Heart left ventricle (tissue), 13 donors: Measurements from ENCODE around the gene SUB1.

Experiments
- POLR2A ChIP-seq, 2 donors: fragments of 450-650 bp; IDR thresholded peaks; one replicate each; pipeline ENCODE4 v1.6.1; 2017; ENCODE audit warnings: antibody characterized with exemption in 2 of 2, mild to moderate bottlenecking in 2 of 2, moderate library complexity in 2 of 2
- TF ChIP-seq, protein P1 (sequence below), 12 donors: fragments of 200-600 bp; sonication (generic) in 4 of 12; IDR thresholded peaks; one replicate each; pipeline versions ENCODE4 v1.5.0 to v1.8.0; 2018 to 2022; ENCODE audit warnings: antibody characterized with exemption in 12 of 12, mild to moderate bottlenecking in 5 of 12
- donor health status: ischemic (EF 13 %, LVEDD 7.1; RV severe dilation, severe dysfunction).
- donor health status: DM: no; HTN: yes; CAD: no.
- donor health status: DM: no; HTN: no; CAD: no.
- donor health status: ischemic (EF 25% LVEDD 6.9; RV normal size, moderate dysfunction).
- donor health status: ischemic (EF 25% LVEDD 5.7; RV mildly dilated, moderate dysfunction).
- donor health status: ischemic (EF 35%, LVEDD 5.7; RV mildly dilated, moderate dysfunction).
- donor health status: nonischemic (EF 11% LVEDD 7.7; RV severe dilation, severe dysfunction).
- donor health status: DM: yes; HTN: yes; CAD: no.
- donor health status: PGD.
- donor health status: ischemic (EF 29% LVEDD 5.4; RV normal size, mild dysfunction).
- donor health status: nonischemic (EF 23%, LVEDD 6.1; RV moderate dilation, normal function).

DNA sequence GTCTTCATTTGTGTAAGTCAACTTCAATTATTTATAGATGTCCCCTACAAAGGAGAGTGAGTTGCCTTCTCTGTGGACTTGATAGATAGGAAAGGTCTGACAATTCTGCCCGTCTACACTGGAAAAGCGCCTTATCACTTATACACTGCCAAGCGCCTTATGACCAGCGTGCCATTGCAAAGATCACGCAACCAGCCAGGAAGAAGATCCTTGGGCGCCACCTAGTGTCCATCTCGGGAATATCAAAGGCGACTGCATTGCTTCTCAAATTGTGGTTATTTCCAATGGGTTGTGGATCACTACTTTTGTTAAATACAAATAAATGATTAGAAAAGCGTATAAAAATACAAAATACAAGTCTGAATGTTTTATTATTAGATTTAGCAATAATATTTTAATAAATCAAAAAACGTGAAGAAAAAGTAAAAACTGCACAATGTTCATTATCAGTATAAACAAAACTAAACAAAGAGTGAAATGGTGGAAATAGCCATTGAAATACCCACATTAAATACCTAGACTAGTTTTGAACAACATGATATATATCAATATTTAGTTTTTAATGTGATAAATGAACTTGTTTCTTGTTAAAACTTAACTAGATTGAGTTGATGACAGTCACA is 27.8 kb downstream of the SUB1 start:
- no peak for TF ChIP-seq POLR2A (IDR thresholded peaks at IDR 0.05)
- TF ChIP-seq, protein P1, sequence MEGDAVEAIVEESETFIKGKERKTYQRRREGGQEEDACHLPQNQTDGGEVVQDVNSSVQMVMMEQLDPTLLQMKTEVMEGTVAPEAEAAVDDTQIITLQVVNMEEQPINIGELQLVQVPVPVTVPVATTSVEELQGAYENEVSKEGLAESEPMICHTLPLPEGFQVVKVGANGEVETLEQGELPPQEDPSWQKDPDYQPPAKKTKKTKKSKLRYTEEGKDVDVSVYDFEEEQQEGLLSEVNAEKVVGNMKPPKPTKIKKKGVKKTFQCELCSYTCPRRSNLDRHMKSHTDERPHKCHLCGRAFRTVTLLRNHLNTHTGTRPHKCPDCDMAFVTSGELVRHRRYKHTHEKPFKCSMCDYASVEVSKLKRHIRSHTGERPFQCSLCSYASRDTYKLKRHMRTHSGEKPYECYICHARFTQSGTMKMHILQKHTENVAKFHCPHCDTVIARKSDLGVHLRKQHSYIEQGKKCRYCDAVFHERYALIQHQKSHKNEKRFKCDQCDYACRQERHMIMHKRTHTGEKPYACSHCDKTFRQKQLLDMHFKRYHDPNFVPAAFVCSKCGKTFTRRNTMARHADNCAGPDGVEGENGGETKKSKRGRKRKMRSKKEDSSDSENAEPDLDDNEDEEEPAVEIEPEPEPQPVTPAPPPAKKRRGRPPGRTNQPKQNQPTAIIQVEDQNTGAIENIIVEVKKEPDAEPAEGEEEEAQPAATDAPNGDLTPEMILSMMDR (IDR thresholded peaks at IDR 0.05) = peak; percentile 82 to 96 (median 91)
